WTC11 (cell line): ENCODE data around the gene GGTLC2. TPM values are rescaled to one million over a fixed set of nuclear protein-coding genes. Genes with fewer than 3 reads are reported as not detected.

Experiments used
- ATAC-seq: fragments of 200-7000 bp; cut with Tn5 transposase; 2 replicates; pipeline ENCODE4 v1.10.0; 2021; ENCODE audit warnings: mild to moderate bottlenecking, moderate library complexity
- CTCF ChIA-PET: fragments of 300-600 bp; sonication (Branson Sonifier 250); formaldehyde crosslinking; loops from one replicate; lab custom pipeline; 2021; ENCODE audit warnings: antibody characterized with exemption; lab: Charles Lee
- POLR2A ChIA-PET: fragments of 350-600 bp; sonication (Branson Sonifier 250); formaldehyde crosslinking; loops from one replicate; lab custom pipeline; 2021; ENCODE audit warnings: antibody characterized with exemption; lab: Charles Lee
- DNase-seq: peaks from one replicate; pipeline ENCODE4 v3.0.0; 2021; ENCODE audit warnings: low spot score
- H3K27ac Mint-ChIP-seq: 2 replicates; pipeline ENCODE4 v1.8.0; 2021; ENCODE audit warnings: mixed read lengths
- H3K27me3 Mint-ChIP-seq: 2 replicates; pipeline ENCODE4 v1.8.0; 2021; ENCODE audit warnings: low read depth, mild to moderate bottlenecking, moderate library complexity, mixed read lengths
- H3K36me3 Mint-ChIP-seq: 2 replicates; pipeline ENCODE4 v1.8.0; 2021; ENCODE audit warnings: mixed read lengths
- H3K4me1 Mint-ChIP-seq: 2 replicates; pipeline ENCODE4 v1.8.0; 2022; ENCODE audit warnings: mixed read lengths
- H3K4me3 Mint-ChIP-seq: 2 replicates; pipeline ENCODE4 v1.8.0; 2021; ENCODE audit warnings: mild to moderate bottlenecking, moderate library complexity, mixed read lengths
- H3K9me3 Mint-ChIP-seq: 2 replicates; pipeline ENCODE4 v1.8.0; 2021; ENCODE audit warnings: mixed read lengths
- CREB1 ChIP-seq: sonication (generic); formaldehyde crosslinking; IDR thresholded peaks from 2 replicates; pipeline ENCODE4 v1.8.0; 2023; ENCODE audit warnings: mild to moderate bottlenecking, missing genetic modification reagents
- CTCF ChIP-seq: fragments of 200-600 bp; IDR thresholded peaks from 2 replicates; pipeline ENCODE4 v1.8.0; 2022; ENCODE audit warnings: antibody characterized with exemption
- FOXP4 ChIP-seq: sonication (generic); formaldehyde crosslinking; IDR thresholded peaks from 2 replicates; pipeline ENCODE4 v1.8.0; 2022; ENCODE audit warnings: mild to moderate bottlenecking, missing genetic modification reagents
- HMGA2 ChIP-seq: fragments of 250-450 bp; sonication (Bioruptor Pico); IDR thresholded peaks from 2 replicates; pipeline ENCODE4 v1.4.0; 2021; ENCODE audit warnings: mild to moderate bottlenecking, moderate library complexity
- MAX ChIP-seq: sonication (generic); formaldehyde crosslinking; IDR thresholded peaks from 2 replicates; pipeline ENCODE4 v1.8.0; 2022; ENCODE audit warnings: mild to moderate bottlenecking, missing genetic modification reagents
- NFYB ChIP-seq: sonication (generic); formaldehyde crosslinking; conservative IDR thresholded peaks from 2 replicates; pipeline ENCODE4 v1.8.0; 2022; ENCODE audit warnings: low read depth, missing genetic modification reagents
- NR3C1 ChIP-seq: sonication (generic); formaldehyde crosslinking; conservative IDR thresholded peaks from 2 replicates; pipeline ENCODE4 v1.8.1; 2023; ENCODE audit warnings: low read depth, mild to moderate bottlenecking, missing genetic modification reagents
- OVOL2 ChIP-seq: fragments of 250-450 bp; sonication (Bioruptor Pico); IDR thresholded peaks from 2 replicates; pipeline ENCODE4 v1.9.0; 2021; ENCODE audit warnings: mild to moderate bottlenecking, borderline replicate concordance
- SMAD3 ChIP-seq: sonication (generic); formaldehyde crosslinking; IDR thresholded peaks from 2 replicates; pipeline ENCODE4 v1.8.0; 2022; ENCODE audit warnings: missing genetic modification reagents, mild to moderate bottlenecking, borderline replicate concordance
- SMAD4 ChIP-seq: sonication (generic); formaldehyde crosslinking; IDR thresholded peaks from 2 replicates; pipeline ENCODE4 v1.8.0; 2022; ENCODE audit warnings: mild to moderate bottlenecking, missing genetic modification reagents
- SOX15 ChIP-seq: fragments of 250-450 bp; sonication (Bioruptor Pico); IDR thresholded peaks from 2 replicates; pipeline ENCODE4 v1.9.0; 2021; ENCODE audit warnings: mild to moderate bottlenecking
- STAT6 ChIP-seq: sonication (generic); formaldehyde crosslinking; conservative IDR thresholded peaks from 2 replicates; pipeline ENCODE4 v1.8.1; 2023; ENCODE audit warnings: mild to moderate bottlenecking, low read depth, missing genetic modification reagents, moderate library complexity
- TP53 ChIP-seq: sonication (generic); formaldehyde crosslinking; IDR thresholded peaks from 2 replicates; pipeline ENCODE4 v1.8.1; 2023; ENCODE audit warnings: mild to moderate bottlenecking, missing genetic modification reagents
- ZNF138 ChIP-seq: sonication (generic); formaldehyde crosslinking; conservative IDR thresholded peaks from 2 replicates; pipeline ENCODE4 v1.8.1; 2022; ENCODE audit warnings: mild to moderate bottlenecking, moderate library complexity, missing genetic modification reagents
- ZNF396 ChIP-seq: fragments of 250-450 bp; sonication (Bioruptor Pico); IDR thresholded peaks from 2 replicates; pipeline ENCODE4 v1.8.0; 2021; ENCODE audit warnings: mild to moderate bottlenecking, moderate library complexity, borderline replicate concordance
- ZNF532 ChIP-seq: fragments of 250-450 bp; sonication (Bioruptor Pico); IDR thresholded peaks from 2 replicates; pipeline ENCODE4 v1.9.0; 2021; ENCODE audit warnings: mild to moderate bottlenecking, borderline replicate concordance
- total RNA-seq: library from RNA; stranded (reverse); gene quantifications from 3 replicates; pipeline ENCODE4 v1.2.3, GENCODE V29; 2021

Gene GGTLC2
- total RNA-seq, 1 experiment from 2014 or later, result not detected

- TF ChIP-seq FOXP4 (CRISPR knock-in tag), result no peak
- no peak for TF ChIP-seq SMAD3 (CRISPR knock-in tag)
- TF ChIP-seq SOX15 (CRISPR knock-in tag), result no peak
- TF ChIP-seq STAT6 (CRISPR knock-in tag), result no peak
- TF ChIP-seq HMGA2, result no peak
- no peak for TF ChIP-seq ZNF532 (CRISPR knock-in tag)
- no peak for TF ChIP-seq CREB1 (CRISPR knock-in tag)
- TF ChIP-seq ZNF138 (CRISPR knock-in tag), result no peak
- no peak for TF ChIP-seq NR3C1 (CRISPR knock-in tag)
- no peak for TF ChIP-seq ZNF396 (CRISPR knock-in tag)
- TF ChIP-seq OVOL2, result no peak
- TF ChIP-seq NFYB (CRISPR knock-in tag), result no peak
- no peak for TF ChIP-seq TP53 (CRISPR knock-in tag)
These were observed 19.7 kb downstream of the GGTLC2 start (continued) for GRCh38 chr22:22663861-22664800.

GRCh38 chr22:22666307-22667091 lies 22.1 kb downstream of the GGTLC2 start:
- TF ChIP-seq CTCF, result peak; percentile 23; the same call in 1 of the 2 replicates
- TF ChIP-seq SMAD4 (CRISPR knock-in tag), result no peak
- TF ChIP-seq MAX (CRISPR knock-in tag), result peak; percentile 84; the same call in 1 of the 2 replicates
- peaks cover 96% of the 10 kb centered on the region for H3K27me3 Mint-ChIP-seq
- DNase-seq (peak; percentile 71), ATAC-seq (peak; percentile 95)
- ChIA-PET CTCF (interaction anchor here (0.6 to 4.0 kb wide), 41 partner anchors 10 to 403 kb away, joined by 3 to 61 read pairs (median 6); partner anchors contain the start of genes PRAME and ZNF280A), POLR2A (no interaction called here)
- H3K27ac Mint-ChIP-seq, result no peak overlapping the region
- no peaks in the 10 kb centered on the region for H3K36me3 Mint-ChIP-seq
- no peaks in the 10 kb centered on the region for H3K4me1 Mint-ChIP-seq
- H3K4me3 Mint-ChIP-seq, result no peak overlapping the region
- H3K9me3 Mint-ChIP-seq, result peaks cover 15% of the 10 kb centered on the region
